Suprapubic skin (tissue), 4 donors: ENCODE measurements around the gene TRIM22.
A peak's percentile ranks its signal among the peaks of the same experiment; 100 is the strongest.

ENCODE experiments used
- EP300 ChIP-seq: sonication (generic); formaldehyde crosslinking; IDR thresholded peaks from one replicate; pipeline ENCODE4 v1.6.1; 2017; ENCODE audit warnings: antibody characterized with exemption
- POLR2A ChIP-seq, 2 donors: fragments of 450-650 bp; IDR thresholded peaks; one replicate each; pipeline ENCODE4 v1.6.1; 2017; ENCODE audit warnings: antibody characterized with exemption in 2 of 2, mild to moderate bottlenecking in 2 of 2, moderate library complexity in 2 of 2
- POLR2AphosphoS5 ChIP-seq, 3 donors: sonication (generic); formaldehyde crosslinking; IDR thresholded peaks; one replicate each; pipeline ENCODE4 v1.6.1; 2017; ENCODE audit warnings: antibody characterized with exemption in 3 of 3
- TF ChIP-seq, protein P1 (sequence below), 2 donors: fragments of 200-600 bp in 1 of 2; fragments of 450-650 bp in 1 of 2; sonication (generic) in 1 of 2; IDR thresholded peaks; one replicate each; pipeline ENCODE4 v1.5.1; 2016 to 2019; ENCODE audit warnings: antibody characterized with exemption in 2 of 2, mild to moderate bottlenecking in 1 of 2, moderate library complexity in 1 of 2

DNA sequence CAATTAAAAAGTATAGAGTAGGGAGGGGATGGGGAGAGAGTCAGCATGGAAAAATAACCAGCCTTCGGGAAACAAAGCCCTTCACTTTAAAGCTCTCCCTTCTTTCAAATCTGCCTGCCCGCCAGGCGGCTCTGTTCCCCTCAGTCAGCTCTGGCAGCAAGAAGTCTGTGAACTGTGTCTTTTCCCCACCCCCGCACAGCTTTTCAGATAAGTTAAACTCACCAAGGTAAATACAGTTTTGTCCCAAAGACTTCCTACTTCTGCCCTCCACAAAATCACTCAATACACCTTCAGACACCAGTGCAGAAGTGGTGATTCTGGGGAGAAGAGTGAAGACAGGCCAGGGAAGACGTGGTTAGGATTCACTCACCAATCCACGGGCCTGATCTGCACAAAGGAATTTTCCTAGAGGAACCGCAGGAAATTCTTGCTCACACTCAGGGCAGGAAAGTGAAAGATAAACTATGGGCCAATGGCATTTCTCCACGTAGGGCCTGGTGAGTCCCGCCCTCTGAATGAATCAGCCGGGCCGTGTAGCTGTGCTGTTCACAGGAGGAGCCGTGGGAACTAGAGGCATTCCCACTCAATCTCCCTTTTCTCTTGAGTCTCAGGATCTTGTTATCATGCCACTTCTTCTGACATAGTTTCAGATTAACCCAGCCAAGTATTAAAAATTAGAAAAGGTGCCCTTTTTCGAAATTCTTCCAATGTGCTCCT, 4.8 kb upstream of the TRIM22 start, which contains the start of gene TRIM5:
- TF ChIP-seq, protein P1, sequence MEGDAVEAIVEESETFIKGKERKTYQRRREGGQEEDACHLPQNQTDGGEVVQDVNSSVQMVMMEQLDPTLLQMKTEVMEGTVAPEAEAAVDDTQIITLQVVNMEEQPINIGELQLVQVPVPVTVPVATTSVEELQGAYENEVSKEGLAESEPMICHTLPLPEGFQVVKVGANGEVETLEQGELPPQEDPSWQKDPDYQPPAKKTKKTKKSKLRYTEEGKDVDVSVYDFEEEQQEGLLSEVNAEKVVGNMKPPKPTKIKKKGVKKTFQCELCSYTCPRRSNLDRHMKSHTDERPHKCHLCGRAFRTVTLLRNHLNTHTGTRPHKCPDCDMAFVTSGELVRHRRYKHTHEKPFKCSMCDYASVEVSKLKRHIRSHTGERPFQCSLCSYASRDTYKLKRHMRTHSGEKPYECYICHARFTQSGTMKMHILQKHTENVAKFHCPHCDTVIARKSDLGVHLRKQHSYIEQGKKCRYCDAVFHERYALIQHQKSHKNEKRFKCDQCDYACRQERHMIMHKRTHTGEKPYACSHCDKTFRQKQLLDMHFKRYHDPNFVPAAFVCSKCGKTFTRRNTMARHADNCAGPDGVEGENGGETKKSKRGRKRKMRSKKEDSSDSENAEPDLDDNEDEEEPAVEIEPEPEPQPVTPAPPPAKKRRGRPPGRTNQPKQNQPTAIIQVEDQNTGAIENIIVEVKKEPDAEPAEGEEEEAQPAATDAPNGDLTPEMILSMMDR (IDR thresholded peaks at IDR 0.05), result peak; percentile 37 to 52
- no peak for TF ChIP-seq EP300
- TF ChIP-seq POLR2A (IDR thresholded peaks at IDR 0.05), result no peak
- no peak for TF ChIP-seq POLR2AphosphoS5 (IDR thresholded peaks at IDR 0.05)
